Neuronal stem cell (in vitro differentiated cells): ENCODE measurements around the gene DLG3. TPM values are rescaled to one million over a fixed set of nuclear protein-coding genes. Genes with fewer than 3 reads are reported as not detected.
A peak's percentile ranks its signal among the peaks of the same experiment; 100 is the strongest.

Experiments
- DNase-seq: peaks from one replicate; pipeline ENCODE4 v3.0.0-alpha.2; 2013; ENCODE audit warnings: low spot score
- H2AFZ ChIP-seq: one replicate; pipeline ENCODE4 v1.6.1; 2013; ENCODE audit warnings: mild to moderate bottlenecking, low read length, inconsistent platforms
- H2AK5ac ChIP-seq: 2 replicates; pipeline ENCODE4 v1.6.1; 2013; ENCODE audit warnings: low read depth, mild to moderate bottlenecking, inconsistent platforms, low read length, moderate library complexity, mixed read lengths
- H2BK120ac ChIP-seq: 2 replicates; pipeline ENCODE4 v1.6.1; 2013; ENCODE audit warnings: low read depth, mild to moderate bottlenecking, inconsistent platforms, low read length, moderate library complexity, mixed read lengths
- H2BK12ac ChIP-seq: one replicate; pipeline ENCODE4 v1.6.1; 2013; ENCODE audit warnings: low read length, inconsistent platforms
- H2BK15ac ChIP-seq: 2 replicates; pipeline ENCODE4 v1.6.1; 2013; ENCODE audit warnings: mild to moderate bottlenecking, low read length, inconsistent platforms, mixed read lengths
- H2BK5ac ChIP-seq: one replicate; pipeline ENCODE4 v1.6.1; 2013; ENCODE audit warnings: inconsistent platforms, mild to moderate bottlenecking, low read length, moderate library complexity
- H3K14ac ChIP-seq: one replicate; pipeline ENCODE4 v1.6.1; 2013; ENCODE audit warnings: low read length, inconsistent platforms
- H3K18ac ChIP-seq: 2 replicates; pipeline ENCODE4 v1.6.1; 2013; ENCODE audit warnings: low read length, inconsistent platforms
- H3K23ac ChIP-seq: 2 replicates; pipeline ENCODE4 v1.6.1; 2013; ENCODE audit warnings: low read depth, mild to moderate bottlenecking, mixed read lengths, low read length, inconsistent platforms; ENCODE audit not compliant: poor library complexity
- H3K27ac ChIP-seq: replicated peaks from 3 replicates; pipeline ENCODE4 v1.5.1; 2013; ENCODE audit warnings: low read length, inconsistent platforms
- H3K27me3 ChIP-seq, 3 experiments: 2 replicates each; pipeline ENCODE4 v1.6.1; 2013; ENCODE audit warnings: low read length in 3 of 3, mild to moderate bottlenecking in 2 of 3, inconsistent platforms in 1 of 3, low read depth in 1 of 3, mixed read lengths in 1 of 3, moderate library complexity in 1 of 3; ENCODE audit not compliant: control insufficient read depth in 3 of 3, insufficient read depth in 3 of 3
- H3K36me3 ChIP-seq, 2 donors: replicated peaks in 1 of 2; 2 replicates each; pipeline ENCODE4 v1.6.1; 2013; ENCODE audit warnings: low read length in 2 of 2; ENCODE audit not compliant: control insufficient read depth in 2 of 2, insufficient read depth in 2 of 2
- H3K4ac ChIP-seq: 2 replicates; pipeline ENCODE4 v1.6.1; 2013; ENCODE audit warnings: inconsistent platforms, mild to moderate bottlenecking, low read length, moderate library complexity
- H3K4me1 ChIP-seq, 2 donors: 1 replicate in 1 of 2; 2 replicates in 1 of 2; pipeline ENCODE4 v1.6.1; 2013; ENCODE audit warnings: low read length in 2 of 2, low read depth in 1 of 2; ENCODE audit not compliant: control insufficient read depth in 2 of 2, insufficient read depth in 1 of 2
- H3K4me2 ChIP-seq: one replicate; pipeline ENCODE4 v1.6.1; 2013; ENCODE audit warnings: mild to moderate bottlenecking, low read length, inconsistent platforms; ENCODE audit not compliant: insufficient read depth, poor library complexity, severe bottlenecking
- H3K4me3 ChIP-seq, 2 donors: 2 replicates each; pipeline ENCODE4 v1.5.1; 2013; ENCODE audit warnings: low read length in 2 of 2, mild to moderate bottlenecking in 2 of 2, inconsistent platforms in 1 of 2, moderate library complexity in 1 of 2
- H3K79me1 ChIP-seq: one replicate; pipeline ENCODE4 v1.6.1; 2013; ENCODE audit warnings: low read depth, mild to moderate bottlenecking, inconsistent platforms, low read length, moderate library complexity
- H3K9ac ChIP-seq: one replicate; pipeline ENCODE4 v1.6.1; 2013; ENCODE audit warnings: mild to moderate bottlenecking, low read depth, low read length, inconsistent platforms; ENCODE audit not compliant: poor library complexity
- H3K9me3 ChIP-seq, 2 donors: replicated peaks in 1 of 2; 2 replicates each; pipeline versions ENCODE3 to v1.6.1; 2013; ENCODE audit warnings: low read length in 2 of 2, mild to moderate bottlenecking in 2 of 2, inconsistent platforms in 1 of 2, low read depth in 1 of 2, mixed read lengths in 1 of 2, moderate library complexity in 1 of 2; ENCODE audit not compliant: control insufficient read depth in 2 of 2, insufficient read depth in 1 of 2
- H4K8ac ChIP-seq: one replicate; pipeline ENCODE4 v1.6.1; 2013; ENCODE audit warnings: low read depth, mild to moderate bottlenecking, inconsistent platforms, low read length, moderate library complexity
- H4K91ac ChIP-seq: one replicate; pipeline ENCODE4 v1.6.1; 2013; ENCODE audit warnings: low read length, low read depth, mild to moderate bottlenecking, inconsistent platforms; ENCODE audit not compliant: poor library complexity
- WGBS, 2 donors: extraction: QIAGEN DNeasy Blood & Tissue Kit; methylation state at CpG; one replicate each; pipeline ENCODE4 v1.1.7; 2013; ENCODE audit warnings: missing lambda C conversion rate in 2 of 2, mixed read lengths in 1 of 2; ENCODE audit not compliant: insufficient read length in 2 of 2, insufficient replicate concordance in 1 of 2; ENCODE audit errors: extremely low coverage in 2 of 2; 5-methylcytosine and 5-hydroxymethylcytosine counted together
- small RNA-seq: library from polyadenylated mRNA; stranded (forward); fragments of <200 nt; extraction: miRNeasy Mini kit (QIAGEN cat#:217004); gene quantifications from one replicate; pipeline ENCODE3, GENCODE V24; 2013; ENCODE audit not compliant: insufficient read depth

The DLG3 gene

DNA sequence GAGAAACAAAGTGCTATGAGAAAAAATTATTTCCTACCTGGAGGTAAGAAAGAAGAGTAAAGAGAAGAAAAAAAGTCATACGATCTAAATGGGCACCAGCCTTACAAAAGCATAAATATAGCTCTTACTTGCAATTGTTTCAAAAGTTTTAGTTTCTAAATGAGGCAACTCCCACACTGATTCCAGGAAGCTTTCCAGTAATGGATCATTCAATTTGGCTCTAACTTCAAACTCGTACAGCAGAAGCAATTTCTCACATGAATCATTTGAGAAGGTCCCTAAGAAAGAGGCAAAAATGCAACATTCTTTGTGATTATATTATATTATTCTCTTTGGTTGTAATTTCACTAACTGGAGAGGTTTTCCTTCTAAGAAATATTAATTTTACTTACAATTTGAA is 109.9 kb downstream of the DLG3 start:
- Histone ChIP-seq H3K9me3 (no peaks in the 10 kb centered on the region), H2BK12ac (no peak overlapping the region), H2AFZ (no peak overlapping the region), H3K4me2 (no peak overlapping the region), H4K8ac (no peak overlapping the region), H3K79me1 (no peaks in the 10 kb centered on the region), H3K4me3 (no peak overlapping the region), H2BK120ac (no peak overlapping the region), H4K91ac (no peak overlapping the region), H3K27ac (no peak overlapping the region), H3K9ac (no peak overlapping the region), H2BK15ac (no peak overlapping the region), H2AK5ac (no peak overlapping the region), H3K4ac (no peak overlapping the region), H3K36me3 (no peaks in the 10 kb centered on the region), H3K18ac (no peak overlapping the region), H3K4me1 (no peaks in the 10 kb centered on the region), H3K23ac (no peak overlapping the region), H3K14ac (no peak overlapping the region), H2BK5ac (no peak overlapping the region), H3K27me3 (peaks cover 0 to 11% (median 0%) of the 10 kb centered on the region in 3 experiments)
- WGBS, 2 donors, result no CpG with 5 or more reads among the region's 2 CpGs
- no peak for DNase-seq

DNA sequence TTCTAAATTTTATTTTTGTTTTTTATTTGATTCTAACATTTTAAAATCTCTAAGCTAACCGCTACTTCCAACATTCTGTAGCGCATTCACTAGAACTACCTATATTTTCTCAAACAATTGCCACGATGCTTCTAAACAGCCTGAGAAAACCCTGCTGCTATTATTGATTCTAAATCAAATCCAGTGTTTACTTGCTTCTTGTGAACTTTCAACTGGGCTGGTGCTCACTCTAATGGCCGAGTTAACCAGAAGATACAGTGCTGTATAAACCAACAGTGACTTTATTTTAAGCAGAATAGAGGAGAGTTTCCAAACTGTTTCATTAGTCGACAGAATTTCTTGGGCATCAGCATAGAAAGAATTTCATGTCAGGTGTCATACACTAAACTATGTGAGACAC is 110.3 kb downstream of the DLG3 start:
- Histone ChIP-seq H3K4me3 (no peak overlapping the region), H4K8ac (no peak overlapping the region), H3K9ac (no peak overlapping the region), H3K9me3 (no peaks in the 10 kb centered on the region), H2BK120ac (no peak overlapping the region), H4K91ac (no peak overlapping the region), H3K23ac (no peak overlapping the region), H2BK5ac (no peak overlapping the region), H3K36me3 (no peaks in the 10 kb centered on the region), H3K79me1 (no peaks in the 10 kb centered on the region), H3K4me2 (no peak overlapping the region), H3K27me3 (peaks cover 0 to 11% (median 0%) of the 10 kb centered on the region in 3 experiments), H3K4ac (no peak overlapping the region), H3K4me1 (no peaks in the 10 kb centered on the region), H2BK15ac (no peak overlapping the region), H3K18ac (no peak overlapping the region), H2BK12ac (no peak overlapping the region), H2AFZ (no peak overlapping the region), H3K27ac (no peak overlapping the region), H2AK5ac (no peak overlapping the region), H3K14ac (no peak overlapping the region)
- WGBS, 2 donors, result no CpG with 5 or more reads among the region's 5 CpGs
- DNase-seq, result no peak

Small RNA genes lying within 50 kb of the gene (small RNA-seq; reads per million reads assigned to genes)
- gene RNU4-81P (not detected), gene RNY4P23 (14.2 reads per million, percentile 70 among the genes with 10 or more reads in this experiment)
